Activated naive CD4-positive, alpha-beta T cell treated with anti-CD3 and anti-CD28 coated beads, Interleukin-2, amount 50 U/mL, for 24 hours (primary cell): ENCODE results near the gene EPG5.
"Not testable (repeated sequence)": the region's sequence is repeated elsewhere in the genome, so short reads cannot be mapped to it uniquely, and the experiment has no call there.

Experiments
- H3K27ac Mint-ChIP-seq: one replicate; pipeline ENCODE4 v1.8.0; 2021; ENCODE audit warnings: mild to moderate bottlenecking, mixed read lengths
- H3K27me3 Mint-ChIP-seq: one replicate; pipeline ENCODE4 v1.8.0; 2021; ENCODE audit warnings: mixed read lengths
- H3K36me3 Mint-ChIP-seq: one replicate; pipeline ENCODE4 v1.8.0; 2021; ENCODE audit warnings: mixed read lengths
- H3K4me1 Mint-ChIP-seq: one replicate; pipeline ENCODE4 v1.8.0; 2021; ENCODE audit warnings: mixed read lengths
- H3K4me3 Mint-ChIP-seq: one replicate; pipeline ENCODE4 v1.8.0; 2021; ENCODE audit warnings: mild to moderate bottlenecking, mixed read lengths
- H3K9me3 Mint-ChIP-seq: one replicate; pipeline ENCODE4 v1.8.0; 2021; ENCODE audit warnings: mixed read lengths

The EPG5 gene

DNA sequence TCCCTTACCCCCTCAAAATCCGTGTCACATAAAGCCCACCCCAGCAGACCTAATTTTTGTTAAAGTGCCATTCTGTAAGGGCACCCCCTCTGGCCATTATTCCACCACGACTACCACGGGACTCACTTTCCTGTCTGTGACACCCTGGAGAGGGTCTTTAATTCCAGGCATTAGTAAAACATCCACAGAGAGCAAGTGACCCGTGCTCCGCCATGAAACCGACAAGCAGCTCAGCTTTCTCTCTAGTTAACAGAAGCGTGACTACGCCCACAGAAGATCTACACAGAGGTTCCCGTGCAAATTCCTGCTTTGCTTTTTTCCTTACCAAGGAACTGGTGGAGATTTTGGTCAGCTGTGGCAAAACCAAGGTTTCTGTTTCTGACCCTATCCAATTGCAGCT, 137.3 kb downstream of the EPG5 start:
- Mint-ChIP-seq H3K4me1 (peaks cover 17% of the 10 kb centered on the region), H3K9me3 (no peaks in the 10 kb centered on the region), H3K27me3 (peaks cover 5% of the 10 kb centered on the region), H3K27ac (no peak overlapping the region), H3K36me3 (peaks cover under 1% of the 10 kb centered on the region), H3K4me3 (no peak overlapping the region)

GRCh38 chr18:45828917-45829811, 138.0 kb downstream of the EPG5 start:
- no peaks in the 10 kb centered on the region for H3K36me3 Mint-ChIP-seq
- H3K9me3 Mint-ChIP-seq, result no peaks in the 10 kb centered on the region
- no peak overlapping the region for H3K27ac Mint-ChIP-seq
- peaks cover 24% of the 10 kb centered on the region for H3K4me1 Mint-ChIP-seq
- peaks cover 4% of the 10 kb centered on the region for H3K27me3 Mint-ChIP-seq
- H3K4me3 Mint-ChIP-seq, result no peak overlapping the region

DNA sequence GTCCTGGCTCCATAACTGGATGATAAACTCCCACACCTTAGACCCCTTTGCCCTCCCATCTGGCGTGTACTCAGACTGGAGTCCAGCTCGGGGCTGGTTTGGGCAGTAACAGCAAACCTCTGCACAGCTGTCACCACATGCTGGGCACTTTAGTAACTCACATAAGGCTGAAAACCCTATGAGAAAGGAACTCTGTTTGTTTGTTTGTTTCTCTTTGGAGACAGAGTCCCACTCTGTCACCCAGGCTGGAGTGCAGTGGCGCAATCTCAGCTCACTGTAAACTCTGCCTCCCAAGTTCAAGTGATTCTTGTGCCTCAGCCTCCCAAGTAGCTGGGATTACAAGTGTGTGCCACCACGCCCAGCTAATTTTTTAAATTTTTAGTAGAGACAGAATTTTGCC, 140.4 kb downstream of the EPG5 start:
- not testable (repeated sequence) for H3K36me3 Mint-ChIP-seq, H3K27me3 Mint-ChIP-seq, H3K27ac Mint-ChIP-seq, H3K9me3 Mint-ChIP-seq, H3K4me3 Mint-ChIP-seq
- peaks cover 24% of the 10 kb centered on the region for H3K4me1 Mint-ChIP-seq

DNA sequence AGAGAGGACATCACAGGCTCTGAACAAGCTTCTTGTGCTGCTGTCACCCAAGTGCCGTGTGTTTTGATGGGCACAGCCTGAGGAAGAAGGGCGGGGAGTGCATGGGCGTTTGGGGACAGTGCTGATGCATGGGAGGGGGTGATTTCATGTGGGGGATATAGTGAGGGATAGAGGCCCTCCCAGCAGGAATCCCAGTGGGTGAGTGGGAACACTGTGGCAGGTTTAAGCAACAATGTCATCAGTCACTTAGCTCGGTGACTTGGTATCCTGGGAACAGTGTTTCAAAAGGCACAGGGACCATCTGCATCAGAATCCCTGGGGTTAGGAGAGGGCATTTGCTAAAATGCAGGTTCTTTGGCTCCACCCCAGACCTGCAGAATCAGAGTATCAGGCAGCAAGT, 141.0 kb downstream of the EPG5 start:
- no peaks in the 10 kb centered on the region for H3K9me3 Mint-ChIP-seq
- no peak overlapping the region for H3K4me3 Mint-ChIP-seq
- H3K4me1 Mint-ChIP-seq, result peaks cover 24% of the 10 kb centered on the region
- H3K36me3 Mint-ChIP-seq, result peaks cover 1% of the 10 kb centered on the region
- H3K27me3 Mint-ChIP-seq, result peaks cover 5% of the 10 kb centered on the region
- H3K27ac Mint-ChIP-seq, result no peak overlapping the region

- H3K4me3 Mint-ChIP-seq, result no peak within 1 kb of the TSS
- peaks cover 1% of the 10 kb centered on the region for H3K36me3 Mint-ChIP-seq
- no peaks in the 10 kb centered on the region for H3K9me3 Mint-ChIP-seq
- H3K27ac Mint-ChIP-seq, result no peak within 1 kb of the TSS
- peaks cover 24% of the 10 kb centered on the region for H3K4me1 Mint-ChIP-seq
- H3K27me3 Mint-ChIP-seq, result peaks cover 10% of the 10 kb centered on the region
These were observed 141.7 kb downstream of the EPG5 start, which contains the start of gene SIGLEC15 for GRCh38 chr18:45825258-45826044. Gene SIGLEC15 (plus strand): TSS chr18:45825675. CDS start chr18:45825729, 54 bp downstream.

DNA sequence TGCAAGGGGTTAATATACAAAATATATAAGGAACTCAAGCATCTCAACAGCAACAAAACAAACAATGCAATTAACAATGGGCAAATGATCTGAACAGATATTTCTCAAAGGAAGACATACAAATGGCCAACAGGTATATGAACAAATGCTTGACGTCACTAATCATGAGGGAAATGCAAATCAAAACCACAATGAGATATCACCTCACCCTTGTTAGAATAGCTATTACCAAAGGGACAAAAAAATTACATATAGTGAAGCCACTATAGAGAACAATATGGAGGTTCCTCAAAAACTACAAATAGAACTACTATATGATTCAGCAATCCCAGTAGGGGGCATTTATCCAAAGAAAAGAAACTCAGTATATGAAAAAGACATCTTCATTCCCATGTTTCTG, 145.4 kb downstream of the EPG5 start:
- Mint-ChIP-seq H3K36me3 (peaks cover 2% of the 10 kb centered on the region), H3K4me3 (no peak overlapping the region), H3K27ac (no peak overlapping the region), H3K9me3 (peaks cover 2% of the 10 kb centered on the region), H3K27me3 (peaks cover 10% of the 10 kb centered on the region), H3K4me1 (peaks cover 14% of the 10 kb centered on the region)

GRCh38 chr18:45821026-45821425, 146.1 kb downstream of the EPG5 start:
- H3K36me3 Mint-ChIP-seq, result peaks cover 6% of the 10 kb centered on the region
- H3K27ac Mint-ChIP-seq, result no peak overlapping the region
- no peak overlapping the region for H3K4me3 Mint-ChIP-seq
- H3K4me1 Mint-ChIP-seq, result peaks cover 12% of the 10 kb centered on the region
- peaks cover 9% of the 10 kb centered on the region for H3K9me3 Mint-ChIP-seq
- peaks cover 10% of the 10 kb centered on the region for H3K27me3 Mint-ChIP-seq

GRCh38 chr18:45820106-45820745, 146.9 kb downstream of the EPG5 start:
- H3K9me3 Mint-ChIP-seq, result peaks cover 10% of the 10 kb centered on the region
- H3K4me1 Mint-ChIP-seq, result peaks cover 7% of the 10 kb centered on the region
- peaks cover 10% of the 10 kb centered on the region for H3K27me3 Mint-ChIP-seq
- peaks cover 6% of the 10 kb centered on the region for H3K36me3 Mint-ChIP-seq
- H3K4me3 Mint-ChIP-seq, result no peak overlapping the region
- H3K27ac Mint-ChIP-seq, result no peak overlapping the region

GRCh38 chr18:45818765-45819164, 148.4 kb downstream of the EPG5 start:
- H3K27ac Mint-ChIP-seq, H3K27me3 Mint-ChIP-seq, H3K4me3 Mint-ChIP-seq, H3K36me3 Mint-ChIP-seq, H3K4me1 Mint-ChIP-seq: not testable (repeated sequence)
- peaks cover 10% of the 10 kb centered on the region for H3K9me3 Mint-ChIP-seq

GRCh38 chr18:45817543-45817942, 149.6 kb downstream of the EPG5 start:
- Mint-ChIP-seq H3K4me1 (no peaks in the 10 kb centered on the region), H3K27ac (no peak overlapping the region), H3K9me3 (peaks cover 10% of the 10 kb centered on the region), H3K27me3 (peaks cover 10% of the 10 kb centered on the region), H3K4me3 (no peak overlapping the region), H3K36me3 (peaks cover 6% of the 10 kb centered on the region)

- not testable (repeated sequence) for H3K4me3 Mint-ChIP-seq, H3K27me3 Mint-ChIP-seq, H3K36me3 Mint-ChIP-seq, H3K27ac Mint-ChIP-seq, H3K4me1 Mint-ChIP-seq
- peaks cover 10% of the 10 kb centered on the region for H3K9me3 Mint-ChIP-seq
These were observed 152.4 kb downstream of the EPG5 start for GRCh38 chr18:45814733-45815132.

GRCh38 chr18:45807144-45807543, 160.0 kb downstream of the EPG5 start:
- not testable (repeated sequence) for H3K36me3 Mint-ChIP-seq, H3K9me3 Mint-ChIP-seq, H3K27ac Mint-ChIP-seq, H3K27me3 Mint-ChIP-seq, H3K4me3 Mint-ChIP-seq
- peaks cover 17% of the 10 kb centered on the region for H3K4me1 Mint-ChIP-seq

GRCh38 chr18:45806226-45806625, 160.9 kb downstream of the EPG5 start:
- Mint-ChIP-seq H3K4me1 (peaks cover 17% of the 10 kb centered on the region), H3K4me3 (no peak overlapping the region), H3K27me3 (peaks cover 7% of the 10 kb centered on the region), H3K27ac (no peak overlapping the region), H3K36me3 (peaks cover 8% of the 10 kb centered on the region), H3K9me3 (no peaks in the 10 kb centered on the region)

DNA sequence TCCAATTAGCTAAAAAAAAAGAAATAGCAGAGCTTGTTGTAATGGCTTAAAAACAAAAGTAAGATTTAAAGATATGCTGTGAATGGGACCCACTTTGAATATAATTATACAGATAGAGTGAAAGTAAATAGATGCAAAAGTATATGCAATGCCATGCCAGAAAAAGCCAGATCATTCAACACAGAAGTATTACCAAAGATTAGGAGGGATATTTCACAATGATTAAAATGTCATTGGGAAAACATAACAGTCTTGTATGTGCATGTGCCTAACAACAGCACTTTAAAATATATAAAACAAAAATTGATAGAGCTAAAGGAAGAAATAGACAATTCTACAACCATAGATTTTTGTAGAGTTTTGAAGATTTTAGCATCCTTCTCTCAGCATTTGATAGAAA, 161.6 kb downstream of the EPG5 start:
- Mint-ChIP-seq H3K36me3 (peaks cover 8% of the 10 kb centered on the region), H3K27ac (no peak overlapping the region), H3K9me3 (no peaks in the 10 kb centered on the region), H3K4me3 (no peak overlapping the region), H3K27me3 (peaks cover 9% of the 10 kb centered on the region), H3K4me1 (peaks cover 17% of the 10 kb centered on the region)

- H3K4me3 Mint-ChIP-seq, result no peak overlapping the region
- H3K36me3 Mint-ChIP-seq, result peaks cover 7% of the 10 kb centered on the region
- H3K27me3 Mint-ChIP-seq, result peaks cover 12% of the 10 kb centered on the region
- no peak overlapping the region for H3K27ac Mint-ChIP-seq
- H3K4me1 Mint-ChIP-seq, result peaks cover 4% of the 10 kb centered on the region
- H3K9me3 Mint-ChIP-seq, result no peaks in the 10 kb centered on the region
These were observed 164.2 kb downstream of the EPG5 start for GRCh38 chr18:45802814-45803492.
